GM12872 (cell line): ENCODE measurements around the gene COX8C.

Experiments
- TF ChIP-seq, protein P1 (sequence below): IDR thresholded peaks from 3 replicates; pipeline ENCODE4 v1.5.1; 2011; ENCODE audit warnings: low read depth, mild to moderate bottlenecking, low read length, moderate library complexity; ENCODE audit not compliant: insufficient read depth

COX8C gene, protein sequence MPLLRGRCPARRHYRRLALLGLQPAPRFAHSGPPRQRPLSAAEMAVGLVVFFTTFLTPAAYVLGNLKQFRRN

DNA sequence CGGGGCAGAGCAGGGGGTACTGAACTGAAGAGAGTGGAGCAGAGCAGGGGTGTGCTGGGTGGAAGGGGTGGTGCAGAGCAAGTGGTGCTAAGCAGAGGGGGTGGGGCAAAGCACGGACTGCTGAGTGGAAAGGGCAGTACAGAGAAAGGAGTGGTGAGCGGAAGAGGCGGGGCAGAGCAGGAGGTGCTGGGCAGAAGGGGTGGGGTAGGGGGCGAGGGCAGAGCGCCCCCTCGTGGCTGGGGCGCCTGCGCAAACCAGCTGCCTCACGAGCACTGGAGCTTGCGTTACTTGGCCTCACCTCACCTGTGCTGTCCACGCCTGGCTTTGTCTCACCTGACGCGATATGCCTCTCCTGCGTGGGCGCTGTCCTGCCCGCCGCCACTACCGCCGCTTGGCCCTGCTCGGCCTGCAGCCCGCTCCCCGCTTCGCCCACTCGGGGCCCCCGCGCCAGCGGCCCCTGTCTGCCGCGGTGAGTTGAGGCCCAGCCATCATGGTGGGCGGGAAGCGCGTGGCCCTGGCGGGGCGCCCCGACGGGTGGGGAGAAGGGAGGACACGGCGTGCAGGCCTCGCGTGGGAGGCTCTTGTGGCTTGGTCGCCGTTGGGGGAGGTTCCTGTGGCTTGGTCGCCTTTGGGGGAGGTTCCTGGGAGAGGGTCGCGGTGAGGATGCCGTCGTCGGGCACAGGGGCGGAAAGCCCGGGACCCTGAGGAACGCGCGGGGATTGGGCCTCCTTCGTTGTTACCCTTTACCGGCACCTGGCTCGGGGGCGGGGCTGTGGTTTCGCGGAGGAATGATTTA is at the start of gene COX8C:
TSS of gene COX8C (plus strand) at position 257 of the 796 bp plus-strand sequence. CDS start at position 344, 87 bp downstream.
- TF ChIP-seq, protein P1, sequence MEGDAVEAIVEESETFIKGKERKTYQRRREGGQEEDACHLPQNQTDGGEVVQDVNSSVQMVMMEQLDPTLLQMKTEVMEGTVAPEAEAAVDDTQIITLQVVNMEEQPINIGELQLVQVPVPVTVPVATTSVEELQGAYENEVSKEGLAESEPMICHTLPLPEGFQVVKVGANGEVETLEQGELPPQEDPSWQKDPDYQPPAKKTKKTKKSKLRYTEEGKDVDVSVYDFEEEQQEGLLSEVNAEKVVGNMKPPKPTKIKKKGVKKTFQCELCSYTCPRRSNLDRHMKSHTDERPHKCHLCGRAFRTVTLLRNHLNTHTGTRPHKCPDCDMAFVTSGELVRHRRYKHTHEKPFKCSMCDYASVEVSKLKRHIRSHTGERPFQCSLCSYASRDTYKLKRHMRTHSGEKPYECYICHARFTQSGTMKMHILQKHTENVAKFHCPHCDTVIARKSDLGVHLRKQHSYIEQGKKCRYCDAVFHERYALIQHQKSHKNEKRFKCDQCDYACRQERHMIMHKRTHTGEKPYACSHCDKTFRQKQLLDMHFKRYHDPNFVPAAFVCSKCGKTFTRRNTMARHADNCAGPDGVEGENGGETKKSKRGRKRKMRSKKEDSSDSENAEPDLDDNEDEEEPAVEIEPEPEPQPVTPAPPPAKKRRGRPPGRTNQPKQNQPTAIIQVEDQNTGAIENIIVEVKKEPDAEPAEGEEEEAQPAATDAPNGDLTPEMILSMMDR = no peak

DNA sequence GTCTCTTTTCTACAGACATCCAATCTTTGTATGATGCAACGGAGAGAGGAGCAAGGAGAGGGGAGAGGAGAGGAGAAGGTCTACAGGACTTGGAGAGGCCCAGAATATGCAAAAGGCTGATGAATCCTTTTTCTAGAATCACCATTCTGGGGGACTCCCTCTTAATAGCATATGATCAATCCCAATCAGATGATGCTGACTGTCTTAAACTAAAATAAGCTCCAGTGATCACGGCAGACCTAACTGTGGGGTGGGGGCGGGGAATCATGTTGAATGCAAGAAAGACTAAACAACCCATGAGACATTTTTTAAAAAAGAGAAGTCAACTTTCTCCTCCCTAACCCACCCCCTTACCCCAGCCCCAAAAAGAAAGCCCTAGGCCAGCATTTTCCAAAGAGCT is 47.6 kb upstream of the COX8C start:
- TF ChIP-seq, protein P1 = no peak

DNA sequence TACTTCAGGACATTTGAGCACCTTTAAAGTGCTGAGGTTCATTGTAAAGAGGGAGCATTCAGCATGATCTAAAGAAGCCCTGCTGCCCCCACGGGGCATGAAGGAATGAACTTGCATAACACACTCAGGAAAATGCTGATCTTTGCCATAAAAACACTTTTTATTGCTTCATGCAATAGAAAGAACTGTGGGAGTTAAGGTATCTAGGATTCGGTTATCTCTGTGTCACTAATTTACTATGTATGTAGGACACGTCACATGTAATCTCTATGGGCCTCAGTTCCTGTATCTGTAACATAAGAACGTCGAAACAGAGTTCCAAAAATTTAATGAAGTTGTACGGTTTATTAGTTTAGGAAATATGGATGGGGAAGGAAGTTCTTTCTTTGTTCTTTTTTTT is 47.1 kb upstream of the COX8C start:
- TF ChIP-seq, protein P1 = no peak

DNA sequence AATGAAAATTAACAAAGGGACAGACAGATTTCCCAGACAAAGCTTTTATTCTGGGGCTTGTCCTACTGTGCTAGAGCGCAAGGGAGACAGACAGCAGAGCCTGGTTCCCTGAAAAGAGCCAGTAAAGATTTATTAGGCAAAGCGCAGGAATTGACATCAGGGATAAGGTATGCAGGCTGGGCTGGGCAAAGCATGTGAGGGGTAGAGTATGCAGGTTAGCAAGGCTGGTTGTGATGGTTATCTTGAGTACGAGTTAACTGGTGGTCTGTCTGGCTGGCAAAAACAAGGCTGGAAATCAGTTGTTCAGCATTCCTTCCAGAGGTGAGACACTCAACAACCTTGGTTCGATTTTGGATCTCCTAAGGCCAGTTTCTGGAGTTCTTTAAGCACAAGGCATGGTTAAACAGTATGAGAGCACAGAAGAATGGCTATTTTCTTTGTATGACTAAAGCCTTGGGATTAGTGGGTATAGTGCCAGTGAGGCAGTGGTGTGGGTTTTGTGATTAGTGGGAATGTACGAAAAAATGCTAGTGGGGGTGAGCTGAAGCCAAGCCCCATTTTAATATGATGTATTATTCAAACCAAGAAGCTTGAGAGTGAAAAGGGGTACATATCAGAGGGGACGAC is 45.0 kb upstream of the COX8C start:
- TF ChIP-seq, protein P1 = no peak

DNA sequence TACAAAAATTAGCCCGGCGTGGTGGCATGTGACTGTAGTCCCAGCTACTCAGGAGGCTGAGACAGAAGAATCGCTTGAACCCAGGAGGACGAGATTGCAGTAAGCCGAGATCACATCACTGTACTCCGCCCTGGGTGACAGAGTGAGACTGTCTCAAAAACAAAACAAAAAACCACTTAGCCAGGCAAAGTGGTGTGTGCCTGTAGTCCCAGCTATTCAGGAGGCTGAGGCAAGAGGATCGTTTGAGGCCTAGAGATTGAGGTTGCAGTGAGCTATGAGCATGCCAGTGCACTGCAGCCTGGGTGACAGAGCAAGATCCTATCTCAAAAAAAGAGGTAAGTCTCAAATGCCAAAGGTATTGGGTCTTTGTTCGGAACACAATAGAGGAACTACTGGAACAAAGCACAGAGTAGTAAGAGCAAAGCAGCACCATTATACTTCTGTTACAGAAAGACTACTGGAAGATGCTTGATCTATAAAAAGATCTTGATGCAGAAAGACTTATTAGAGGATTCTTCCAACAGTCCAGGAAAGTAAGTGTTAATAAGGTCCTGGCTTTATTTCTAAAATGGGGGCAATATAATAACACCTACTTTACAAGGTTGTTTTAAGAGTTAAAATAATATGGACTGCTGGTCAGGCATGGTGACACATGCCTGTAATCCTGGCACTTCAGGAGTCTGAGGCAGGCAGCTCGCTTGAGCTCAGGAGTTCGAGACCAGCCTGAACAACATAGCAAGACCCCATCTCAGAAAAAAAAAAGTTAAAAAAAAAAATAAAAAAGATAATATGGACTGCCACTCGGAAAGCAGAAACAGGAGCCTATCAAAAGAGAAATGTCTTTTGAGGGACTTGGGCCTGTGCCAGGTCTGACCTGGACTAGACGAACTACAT is 44.0 kb upstream of the COX8C start:
- TF ChIP-seq, protein P1 = no peak

DNA sequence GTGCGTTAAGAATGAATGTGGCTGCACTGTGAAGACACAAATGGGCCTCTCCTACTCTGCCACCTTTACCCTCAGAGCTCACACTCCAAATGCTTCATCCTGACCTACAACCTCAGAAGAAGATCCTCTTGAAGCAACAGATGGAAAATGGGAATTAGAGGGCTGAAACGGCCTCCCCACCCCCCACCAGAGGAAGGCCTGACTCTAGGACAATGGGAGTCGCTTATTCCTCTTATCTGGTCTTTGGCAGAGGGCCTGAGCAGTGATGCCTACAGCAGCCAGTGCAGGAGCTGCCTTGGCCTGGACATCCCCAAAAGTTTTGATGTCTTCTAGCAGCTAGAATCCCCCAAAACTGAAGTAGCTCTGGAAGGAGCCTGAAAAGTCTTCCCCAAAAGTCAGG is 43.3 kb upstream of the COX8C start:
- TF ChIP-seq, protein P1 = no peak

DNA sequence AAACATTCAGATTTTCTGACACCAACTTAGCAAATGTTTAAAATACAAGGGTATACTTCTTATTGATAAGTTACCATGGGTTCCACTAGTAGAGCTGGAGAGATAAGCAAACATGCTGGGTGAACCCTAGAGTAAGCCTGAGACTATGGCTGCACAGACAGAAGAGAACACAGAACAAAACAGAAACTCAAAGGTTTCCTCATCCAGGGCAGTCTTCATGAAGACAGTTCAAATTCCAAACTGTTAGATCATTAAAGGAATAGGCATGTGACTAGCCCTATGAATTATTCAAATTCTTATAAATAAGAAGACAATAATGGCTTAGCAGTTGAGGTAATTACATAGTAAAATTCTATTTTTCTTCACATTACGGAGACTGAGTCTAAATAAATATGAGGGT is 42.2 kb upstream of the COX8C start:
- TF ChIP-seq, protein P1 = no peak
